Right hindlimb (tissue), 1 donor: ENCODE measurements around the gene OR5K1.

Source experiments
- DNase-seq: peaks from one replicate; pipeline ENCODE4 v3.0.0-alpha.2; 2018

OR5K1 gene

GRCh38 chr3:98462901-98463300 is at the start of gene OR5K1:
OR5K1 (plus strand) TSS chr3:98463201; CDS start chr3:98469577, 6,376 bp downstream.
- DNase-seq, result no peak

GRCh38 chr3:98432575-98432974 is 30.4 kb upstream of the OR5K1 start:
- DNase-seq, result no peak

- DNase-seq, result no peak
Observed at GRCh38 chr3:98433764-98434163, 29.2 kb upstream of the OR5K1 start.

- no peak for DNase-seq
Observed at GRCh38 chr3:98434412-98434811, 28.6 kb upstream of the OR5K1 start.

- no peak for DNase-seq
Observed at GRCh38 chr3:98440283-98440682, 22.7 kb upstream of the OR5K1 start.

GRCh38 chr3:98445949-98446406 is 17.0 kb upstream of the OR5K1 start:
- DNase-seq, result no peak

- DNase-seq, result no peak
Observed at GRCh38 chr3:98449606-98450193, 13.3 kb upstream of the OR5K1 start.

DNA sequence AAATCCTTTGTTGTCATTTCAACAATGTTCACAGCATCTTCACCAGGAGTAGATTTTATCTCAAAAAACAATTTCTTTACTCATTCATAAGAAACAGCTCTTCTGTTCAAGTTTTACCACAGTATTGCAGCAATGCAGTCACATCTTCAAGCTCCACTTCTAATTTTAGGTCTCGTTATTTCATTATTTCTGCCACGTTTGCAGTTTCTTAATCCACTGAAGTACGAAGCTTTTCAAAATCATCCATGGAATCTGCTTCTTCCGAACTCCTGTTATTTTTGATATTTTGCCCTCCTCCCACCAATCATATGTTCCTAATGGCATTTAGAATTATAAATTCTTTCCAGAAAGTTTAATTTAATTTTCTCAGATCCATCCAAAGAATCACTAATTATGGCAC is 12.6 kb upstream of the OR5K1 start:
- DNase-seq, result no peak

DNA sequence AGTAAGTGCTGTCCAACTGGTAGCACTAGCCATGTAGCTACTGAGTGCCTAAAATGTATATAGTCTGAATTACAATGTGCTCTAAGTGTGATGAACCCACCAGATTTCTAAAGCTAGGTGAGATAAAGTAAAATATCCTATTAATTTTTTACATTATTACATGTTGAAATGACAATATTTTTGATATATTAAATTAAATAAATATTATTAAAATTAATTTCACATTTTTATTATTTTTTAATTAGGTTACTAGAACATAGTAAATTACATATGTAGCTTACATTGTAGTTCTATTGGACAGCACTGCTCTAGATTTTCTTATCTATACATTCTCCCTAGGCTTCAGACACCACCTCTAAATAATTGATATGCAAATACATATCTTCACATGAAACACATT is 9.2 kb upstream of the OR5K1 start:
- no peak for DNase-seq

DNA sequence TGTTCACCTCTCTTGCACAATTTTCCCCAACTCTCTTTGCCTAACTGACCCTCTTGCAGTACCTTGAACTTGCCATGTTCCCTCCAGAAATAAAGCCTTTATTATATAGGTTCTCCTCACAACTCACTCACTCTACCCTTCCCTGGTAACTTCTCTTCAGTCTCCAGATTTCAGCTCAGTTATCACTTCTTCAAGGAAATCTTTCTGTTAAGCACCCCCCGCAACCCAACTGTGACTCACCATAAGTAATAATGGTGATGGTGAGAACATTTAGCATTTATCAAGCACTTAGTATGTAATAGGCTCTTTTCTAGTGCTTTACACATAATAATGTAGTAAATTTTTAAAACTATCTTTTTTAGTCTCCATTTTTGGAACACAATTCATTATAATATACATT is 8.1 kb upstream of the OR5K1 start:
- no peak for DNase-seq

DNA sequence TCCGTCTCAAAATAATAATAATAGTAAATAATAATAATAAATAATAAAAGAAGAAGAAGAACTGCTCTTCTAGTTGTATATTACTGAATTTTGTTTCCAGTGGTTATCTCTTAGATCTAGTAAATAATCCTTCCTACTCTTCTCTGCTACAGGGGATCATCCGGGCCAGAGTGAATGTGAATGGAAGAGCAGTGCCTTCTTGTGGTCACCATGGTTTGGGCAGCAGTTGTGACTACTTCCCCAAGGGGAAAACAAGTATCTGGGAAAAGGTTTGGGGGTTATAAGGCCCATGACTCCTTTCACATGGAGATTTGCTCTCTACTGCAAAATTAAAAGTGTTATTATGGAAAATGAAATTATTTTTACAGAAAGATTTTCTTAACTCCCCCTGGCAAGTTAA is 5.5 kb upstream of the OR5K1 start:
- DNase-seq, result no peak

- DNase-seq, result no peak
Observed at GRCh38 chr3:98460220-98460619, 2.8 kb upstream of the OR5K1 start.

- no peak for DNase-seq
Observed at GRCh38 chr3:98482717-98483482, 19.9 kb downstream of the OR5K1 start.

GRCh38 chr3:98483626-98484025 is 20.6 kb downstream of the OR5K1 start:
- no peak for DNase-seq

DNA sequence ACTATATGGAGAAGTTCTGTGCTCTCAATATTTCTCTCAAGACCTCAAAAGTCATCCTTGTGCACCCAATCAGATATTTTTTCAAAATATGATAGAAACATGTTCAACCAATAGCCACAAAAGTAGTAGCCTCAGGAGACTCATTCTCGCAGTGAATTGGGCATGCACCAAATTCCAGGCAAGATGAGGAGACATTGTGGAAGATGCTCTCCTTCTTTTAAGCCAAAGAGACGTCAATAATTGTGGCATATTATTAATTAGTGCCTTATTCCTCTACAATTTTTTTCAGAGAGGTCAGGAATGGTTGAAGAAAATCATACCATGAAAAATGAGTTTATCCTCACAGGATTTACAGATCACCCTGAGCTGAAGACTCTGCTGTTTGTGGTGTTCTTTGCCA is 34.4 kb downstream of the OR5K1 start, which contains the start of gene OR5K2:
Gene OR5K2 (plus strand): TSS at position 301 of the 400 bp plus-strand sequence. CDS start 0 bp downstream, at position 301.
- no peak for DNase-seq

- no peak for DNase-seq
Observed at GRCh38 chr3:98500019-98500418, 37.0 kb downstream of the OR5K1 start.

GRCh38 chr3:98501270-98501669 is 38.3 kb downstream of the OR5K1 start:
- DNase-seq, result no peak

DNA sequence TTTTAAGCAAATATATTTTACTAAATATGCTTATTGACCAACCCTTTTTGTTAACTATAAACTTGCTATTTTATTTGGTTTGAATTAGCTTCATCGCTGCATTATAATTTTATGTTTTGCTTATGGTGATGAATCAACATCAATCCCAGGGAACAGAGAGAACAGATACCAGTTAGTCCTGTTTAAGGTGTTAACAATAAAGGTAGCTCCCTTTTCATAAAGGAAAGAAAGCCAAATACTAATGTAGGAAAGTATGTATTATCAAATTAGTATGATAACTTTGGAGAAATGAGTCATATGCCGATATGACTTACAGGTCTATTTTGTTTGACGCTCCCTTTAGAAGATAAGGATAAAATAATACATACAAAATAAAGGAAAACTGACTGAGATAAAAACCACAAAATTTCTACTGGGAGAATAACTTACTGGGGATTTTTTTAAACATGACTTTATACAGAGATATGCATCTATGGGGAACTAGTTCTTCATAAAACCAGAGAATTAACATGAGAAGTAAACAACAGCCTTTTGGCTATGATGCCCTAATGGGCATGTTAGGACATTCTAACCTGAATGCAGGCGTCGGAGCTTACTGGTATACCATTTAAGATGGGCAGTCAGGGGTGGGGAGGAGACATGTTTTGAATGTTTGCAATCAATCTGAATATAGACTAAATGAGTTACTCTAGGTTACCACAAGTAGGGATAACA is 39.0 kb downstream of the OR5K1 start:
- DNase-seq, result no peak

GRCh38 chr3:98504539-98504938 is 41.5 kb downstream of the OR5K1 start:
- no peak for DNase-seq

GRCh38 chr3:98508582-98508981 is 45.6 kb downstream of the OR5K1 start:
- no peak for DNase-seq

GRCh38 chr3:98512576-98512975 is 49.6 kb downstream of the OR5K1 start:
- DNase-seq, result no peak

- DNase-seq, result no peak
Observed at GRCh38 chr3:98513091-98513511, 50.1 kb downstream of the OR5K1 start.

- no peak for DNase-seq
Observed at GRCh38 chr3:98513736-98514135, 50.7 kb downstream of the OR5K1 start.

GRCh38 chr3:98514948-98515347 is 51.9 kb downstream of the OR5K1 start:
- DNase-seq, result no peak
